PC-3 (cell line): ENCODE results near the gene TBXAS1. TPM values are rescaled to one million over a fixed set of nuclear protein-coding genes. Genes with fewer than 3 reads are reported as not detected.

Experiments used
- ATAC-seq: fragments of 200-7000 bp; cut with Tn5 transposase; 2 replicates; pipeline ENCODE4 v1.9.1; 2020; ENCODE audit warnings: mild to moderate bottlenecking, moderate library complexity
- BruUV-seq: library from RNA; stranded (reverse); fragments of 400-500 nt; replicated peaks from 2 replicates; lab custom pipeline; 2021; lab: Mats Ljungman, UMichigan
- CTCF ChIA-PET: fragments of 300-600 bp; sonication (Branson Sonifier 250); formaldehyde crosslinking; loops from one replicate; lab custom pipeline; 2022; ENCODE audit warnings: antibody characterized with exemption; lab: Charles Lee
- POLR2A ChIA-PET: fragments of 300-600 bp; sonication (Branson Sonifier 250); formaldehyde crosslinking; loops from one replicate; lab custom pipeline; 2022; ENCODE audit warnings: antibody characterized with exemption; ENCODE audit not compliant: unreplicated experiment; lab: Charles Lee
- DNase-seq: peaks from one replicate; pipeline ENCODE4 v3.0.0-alpha.2; 2015
- H2AFZ ChIP-seq: fragments of 300-600 bp; sonication (generic); 2 replicates; pipeline ENCODE4 v1.6.0; 2016; ENCODE audit warnings: antibody characterized with exemption, low read length
- H3F3A ChIP-seq: fragments of 300-600 bp; sonication (generic); one replicate; pipeline ENCODE4 v1.6.0; 2017; ENCODE audit warnings: antibody characterized with exemption, low read length, control low read depth, mild to moderate bottlenecking; ENCODE audit not compliant: unreplicated experiment
- H3K27ac ChIP-seq: fragments of 300-600 bp; sonication (generic); 2 replicates; pipeline ENCODE4 v1.5.1; 2016; ENCODE audit warnings: mild to moderate bottlenecking, low read length
- H3K27me3 ChIP-seq: fragments of 300-600 bp; sonication (generic); 2 replicates; pipeline ENCODE4 v1.6.1; 2016; ENCODE audit warnings: low read length, mixed read lengths
- H3K36me3 ChIP-seq: fragments of 300-600 bp; sonication (generic); 2 replicates; pipeline ENCODE4 v1.6.1; 2016; ENCODE audit warnings: low read depth, mixed run types, low read length, mixed read lengths
- H3K4me1 ChIP-seq: fragments of 300-600 bp; sonication (generic); 2 replicates; pipeline ENCODE4 v1.5.1; 2016; ENCODE audit warnings: low read length; ENCODE audit not compliant: insufficient read depth
- H3K4me2 ChIP-seq: fragments of 300-600 bp; sonication (generic); 2 replicates; pipeline ENCODE4 v1.6.0; 2016; ENCODE audit warnings: low read length
- H3K4me3 ChIP-seq: fragments of 300-600 bp; sonication (generic); 2 replicates; pipeline ENCODE4 v1.5.1; 2016; ENCODE audit warnings: mild to moderate bottlenecking, low read length, mixed read lengths
- H3K79me2 ChIP-seq: fragments of 300-600 bp; sonication (generic); 2 replicates; pipeline ENCODE4 v1.6.1; 2017; ENCODE audit warnings: low read length, mixed read lengths
- H3K9ac ChIP-seq: fragments of 300-600 bp; sonication (generic); 2 replicates; pipeline ENCODE4 v1.6.0; 2016; ENCODE audit warnings: mild to moderate bottlenecking, low read length
- H3K9me2 ChIP-seq: fragments of 300-600 bp; sonication (generic); replicated peaks from 2 replicates; pipeline ENCODE4 v1.6.1; 2016; ENCODE audit warnings: mixed run types, low read length, mixed read lengths
- H3K9me3 ChIP-seq: fragments of 300-600 bp; sonication (generic); 2 replicates; pipeline ENCODE4 v1.6.1; 2016; ENCODE audit warnings: low read length, mixed read lengths
- H4K20me1 ChIP-seq: fragments of 300-600 bp; sonication (generic); 2 replicates; pipeline ENCODE4 v1.6.1; 2016; ENCODE audit warnings: low read length, mixed read lengths
- CTCF ChIP-seq: fragments of 300-600 bp; sonication (generic); conservative IDR thresholded peaks from 2 replicates; pipeline ENCODE4 v1.5.1; 2017; ENCODE audit warnings: antibody characterized with exemption, low read depth, mild to moderate bottlenecking, low read length
- EZH2 ChIP-seq: fragments of 300-600 bp; sonication (generic); IDR thresholded peaks from one replicate; pipeline ENCODE4 v1.6.1; 2017; ENCODE audit warnings: antibody characterized with exemption, mild to moderate bottlenecking, low read length; ENCODE audit not compliant: unreplicated experiment
- EZH2phosphoT487 ChIP-seq: fragments of 300-600 bp; sonication (generic); IDR thresholded peaks from 2 replicates; pipeline ENCODE4 v1.6.1; 2018; ENCODE audit warnings: mild to moderate bottlenecking, antibody characterized with exemption, low read length, borderline replicate concordance
- intact Hi-C: fragments of 100-400 bp; cut with micrococcal nuclease; formaldehyde crosslinking; loops from 2 replicates; pipeline ENCODE4 v1.9.0; 2023
- total RNA-seq: library from RNA; depleted of rRNA; stranded (reverse); fragments of >200 nt; gene quantifications from 2 replicates; pipeline ENCODE4 v1.2.3, GENCODE V29; 2014

TBXAS1 gene
- total RNA-seq, 1 experiment from 2014 or later = 21.8 TPM

DNA sequence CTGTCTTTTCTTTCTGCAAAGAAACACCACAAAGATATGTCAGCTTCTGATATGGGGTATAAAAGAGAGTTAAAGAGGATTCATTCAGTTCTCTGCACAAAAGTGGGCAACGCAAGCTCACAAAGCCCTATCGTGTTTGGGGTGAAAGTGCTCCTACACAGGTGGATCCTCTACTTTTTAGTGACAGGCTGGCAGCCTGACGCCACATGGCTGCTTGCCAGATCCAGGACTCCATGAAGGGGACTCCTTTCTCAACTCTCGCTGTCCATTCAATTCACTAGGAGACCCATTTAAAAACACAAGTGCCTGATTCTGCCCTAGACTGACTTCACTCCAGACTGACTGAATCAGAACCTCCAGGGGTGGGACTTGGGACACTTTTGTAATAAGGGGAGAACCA lies 225.7 kb downstream of the TBXAS1 start:
- H3F3A ChIP-seq = peaks cover 3% of the 10 kb centered on the region
- H3K27me3 ChIP-seq = no peaks in the 10 kb centered on the region
- H3K27ac ChIP-seq = no peak overlapping the region
- H3K9me3 ChIP-seq = no peaks in the 10 kb centered on the region
- no peak overlapping the region for H3K9ac ChIP-seq
- no peak for DNase-seq
- peaks cover 14% of the 10 kb centered on the region for H3K36me3 ChIP-seq
- intact Hi-C loops = no loop called here
- no peak for ATAC-seq
- CTCF ChIA-PET = interaction anchor here (0.5 kb wide), 1 partner anchor 19 kb away, joined by 5 read pairs; no protein-coding TSS in a partner anchor
- no peak for TF ChIP-seq EZH2phosphoT487
- TF ChIP-seq EZH2 = no peak
- POLR2A ChIA-PET = no interaction called here
- no peaks in the 10 kb centered on the region for H4K20me1 ChIP-seq
- H2AFZ ChIP-seq = no peak overlapping the region
- BruUV-seq = no TSS peak
- H3K4me1 ChIP-seq = peaks cover 16% of the 10 kb centered on the region
- no peak overlapping the region for H3K4me3 ChIP-seq
- peaks cover 30% of the 10 kb centered on the region for H3K79me2 ChIP-seq
- H3K4me2 ChIP-seq = no peak overlapping the region
- no peaks in the 10 kb centered on the region for H3K9me2 ChIP-seq

DNA sequence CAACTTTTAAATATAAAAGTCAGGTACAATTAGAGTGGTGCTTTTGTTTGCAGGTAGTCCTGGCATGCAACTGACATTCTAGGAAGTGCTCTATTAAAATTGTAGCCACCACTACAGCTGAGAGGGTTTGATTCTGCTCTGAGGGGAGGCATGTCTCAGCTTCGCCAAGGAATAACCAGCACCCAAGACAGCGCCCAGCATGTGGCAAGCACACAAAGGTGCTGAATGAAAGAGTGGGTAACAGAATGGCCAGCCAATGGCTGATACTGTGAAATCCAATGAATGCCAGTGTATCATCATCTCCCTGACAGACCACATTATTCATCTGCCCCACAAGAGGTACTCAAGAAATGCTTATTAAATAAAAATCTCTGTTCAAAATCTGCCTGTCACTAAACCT lies 226.8 kb downstream of the TBXAS1 start:
- H2AFZ ChIP-seq = no peak overlapping the region
- peaks cover 14% of the 10 kb centered on the region for H3K36me3 ChIP-seq
- peaks cover 7% of the 10 kb centered on the region for H3F3A ChIP-seq
- no peaks in the 10 kb centered on the region for H4K20me1 ChIP-seq
- H3K27me3 ChIP-seq = no peaks in the 10 kb centered on the region
- no peak overlapping the region for H3K4me2 ChIP-seq
- POLR2A ChIA-PET = no interaction called here
- DNase-seq (no peak), ATAC-seq (no peak)
- H3K4me1 ChIP-seq = peaks cover 22% of the 10 kb centered on the region
- H3K27ac ChIP-seq = no peak overlapping the region
- H3K9me2 ChIP-seq = no peaks in the 10 kb centered on the region
- TF ChIP-seq EZH2phosphoT487 (no peak), EZH2 (no peak), CTCF (no peak)
- no TSS peak for BruUV-seq
- no peaks in the 10 kb centered on the region for H3K9me3 ChIP-seq
- no peak overlapping the region for H3K9ac ChIP-seq
- CTCF ChIA-PET = no interaction called here
- H3K79me2 ChIP-seq = peaks cover 28% of the 10 kb centered on the region
- intact Hi-C loops = no loop called here
- no peak overlapping the region for H3K4me3 ChIP-seq

- Histone ChIP-seq H3K4me1 (peaks cover 30% of the 10 kb centered on the region), H3K9me3 (no peaks in the 10 kb centered on the region), H3K4me2 (no peak overlapping the region), H3K27me3 (no peaks in the 10 kb centered on the region), H3K4me3 (no peak overlapping the region), H3K79me2 (peaks cover 36% of the 10 kb centered on the region), H4K20me1 (no peaks in the 10 kb centered on the region), H3K36me3 (peaks cover 14% of the 10 kb centered on the region), H2AFZ (no peak overlapping the region), H3F3A (peaks cover 7% of the 10 kb centered on the region), H3K9ac (no peak overlapping the region), H3K9me2 (no peaks in the 10 kb centered on the region), H3K27ac (no peak overlapping the region)
- CTCF ChIA-PET = no interaction called here
- intact Hi-C loops = no loop called here
- POLR2A ChIA-PET = no interaction called here
- no peak for ATAC-seq
- BruUV-seq = no TSS peak
- DNase-seq = no peak
- TF ChIP-seq EZH2phosphoT487 (no peak), CTCF (no peak), EZH2 (no peak)
These were observed 227.5 kb downstream of the TBXAS1 start for GRCh38 chr7:140056431-140057142.
